Epithelial cell of esophagus (primary cell): ENCODE measurements around the gene MEF2A.
"Not testable (repeated sequence)": the region's sequence is repeated elsewhere in the genome, so short reads cannot be mapped to it uniquely, and the experiment has no call there.

Source experiments
- DNase-seq: peaks from one replicate; pipeline ENCODE4 v3.0.0; 2010; ENCODE audit warnings: low read depth
- H3K4me3 ChIP-seq: 2 replicates; pipeline ENCODE4 v1.5.1; 2011; ENCODE audit warnings: mild to moderate bottlenecking, low read length, control low read depth
- TF ChIP-seq, protein P1 (sequence below): IDR thresholded peaks from 2 replicates; pipeline ENCODE4 v1.5.1; 2011; ENCODE audit warnings: low read depth, mild to moderate bottlenecking, low read length, control low read depth, inconsistent platforms; ENCODE audit not compliant: insufficient read depth; ENCODE audit errors: missing control alignments

MEF2A gene

DNA sequence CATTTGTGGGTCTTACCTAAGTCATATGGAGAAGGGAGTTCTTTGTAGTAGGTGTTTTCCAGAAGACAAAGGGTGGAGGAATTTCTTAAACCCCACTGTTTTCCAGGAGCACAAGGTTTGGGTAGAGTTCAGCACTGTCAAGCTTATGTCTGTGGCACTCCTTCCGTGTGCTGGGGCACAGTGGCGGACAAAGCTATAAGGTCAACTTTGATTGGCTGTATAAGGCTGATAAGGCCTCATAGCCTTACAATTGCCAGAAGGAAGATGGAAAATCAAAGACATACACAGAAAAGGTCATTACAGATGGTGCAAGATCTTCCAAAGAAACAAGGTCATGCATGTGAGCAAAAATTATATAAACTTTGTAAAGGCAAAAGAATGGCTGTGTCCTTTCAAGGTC is 170.9 kb downstream of the MEF2A start:
- no peak overlapping the region for H3K4me3 ChIP-seq
- TF ChIP-seq, protein P1, sequence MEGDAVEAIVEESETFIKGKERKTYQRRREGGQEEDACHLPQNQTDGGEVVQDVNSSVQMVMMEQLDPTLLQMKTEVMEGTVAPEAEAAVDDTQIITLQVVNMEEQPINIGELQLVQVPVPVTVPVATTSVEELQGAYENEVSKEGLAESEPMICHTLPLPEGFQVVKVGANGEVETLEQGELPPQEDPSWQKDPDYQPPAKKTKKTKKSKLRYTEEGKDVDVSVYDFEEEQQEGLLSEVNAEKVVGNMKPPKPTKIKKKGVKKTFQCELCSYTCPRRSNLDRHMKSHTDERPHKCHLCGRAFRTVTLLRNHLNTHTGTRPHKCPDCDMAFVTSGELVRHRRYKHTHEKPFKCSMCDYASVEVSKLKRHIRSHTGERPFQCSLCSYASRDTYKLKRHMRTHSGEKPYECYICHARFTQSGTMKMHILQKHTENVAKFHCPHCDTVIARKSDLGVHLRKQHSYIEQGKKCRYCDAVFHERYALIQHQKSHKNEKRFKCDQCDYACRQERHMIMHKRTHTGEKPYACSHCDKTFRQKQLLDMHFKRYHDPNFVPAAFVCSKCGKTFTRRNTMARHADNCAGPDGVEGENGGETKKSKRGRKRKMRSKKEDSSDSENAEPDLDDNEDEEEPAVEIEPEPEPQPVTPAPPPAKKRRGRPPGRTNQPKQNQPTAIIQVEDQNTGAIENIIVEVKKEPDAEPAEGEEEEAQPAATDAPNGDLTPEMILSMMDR = no peak
- no peak for DNase-seq

DNA sequence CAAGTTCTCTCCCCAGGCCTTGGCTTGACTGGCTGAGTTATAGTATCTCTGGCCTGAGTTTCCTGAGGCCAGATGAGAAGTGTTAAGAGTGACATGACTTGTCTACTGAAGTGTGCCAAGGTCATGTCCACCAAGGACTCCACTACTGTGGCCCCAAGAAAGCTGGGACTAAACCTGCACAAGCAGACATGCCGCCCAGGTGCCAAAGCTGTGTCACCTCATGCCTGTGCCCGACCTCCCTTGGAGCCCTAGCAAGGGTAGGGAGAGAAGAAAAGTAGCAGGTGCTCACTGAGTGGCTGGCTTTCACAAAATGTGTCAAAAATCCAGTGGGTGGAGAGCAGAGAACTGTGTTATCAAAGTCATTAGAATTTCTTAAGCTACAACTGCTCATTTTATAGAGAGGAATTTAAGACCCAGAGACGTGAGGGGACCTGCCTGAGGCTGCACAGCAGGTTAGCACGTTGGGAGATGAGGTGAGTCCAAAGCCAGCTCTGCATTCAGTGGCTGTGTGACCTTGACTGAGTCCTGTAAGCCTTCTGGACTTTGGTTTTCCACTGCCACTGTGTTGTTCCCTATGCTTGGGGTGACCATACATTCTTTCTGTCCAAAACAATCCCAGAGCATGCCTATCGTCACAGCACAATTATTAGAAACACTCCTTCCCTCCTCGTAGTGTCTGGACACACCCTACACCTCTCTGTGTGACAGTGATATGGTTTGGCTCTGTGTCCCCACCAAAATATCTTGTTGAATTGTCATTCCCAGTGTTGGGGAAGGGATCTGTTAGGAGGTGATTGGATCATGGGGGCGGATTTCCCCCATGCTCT is 172.4 kb downstream of the MEF2A start:
- DNase-seq = no peak
- TF ChIP-seq, protein P1 = no peak
- H3K4me3 ChIP-seq = no peak overlapping the region

DNA sequence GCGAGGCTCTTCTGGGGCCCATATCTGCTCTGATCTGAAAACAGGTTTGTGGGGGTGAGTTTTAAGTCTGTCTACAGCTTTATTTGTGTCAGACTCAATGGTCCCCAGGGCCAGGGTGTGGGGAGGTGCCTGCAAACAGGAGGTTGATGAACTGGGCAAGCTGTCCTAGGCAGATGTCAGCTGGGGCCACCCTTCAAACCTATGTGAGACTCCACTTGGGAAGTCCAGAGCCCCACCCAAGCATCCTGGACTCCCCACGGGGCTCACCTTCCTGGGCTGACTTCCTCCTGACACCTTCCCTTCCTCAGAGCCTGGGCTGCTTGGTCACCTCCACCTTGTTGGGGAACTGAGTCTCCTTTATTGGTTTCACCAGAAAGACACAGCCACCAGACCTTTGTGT is 176.1 kb downstream of the MEF2A start:
- TF ChIP-seq, protein P1 = no peak
- no peak for DNase-seq
- no peak overlapping the region for H3K4me3 ChIP-seq

DNA sequence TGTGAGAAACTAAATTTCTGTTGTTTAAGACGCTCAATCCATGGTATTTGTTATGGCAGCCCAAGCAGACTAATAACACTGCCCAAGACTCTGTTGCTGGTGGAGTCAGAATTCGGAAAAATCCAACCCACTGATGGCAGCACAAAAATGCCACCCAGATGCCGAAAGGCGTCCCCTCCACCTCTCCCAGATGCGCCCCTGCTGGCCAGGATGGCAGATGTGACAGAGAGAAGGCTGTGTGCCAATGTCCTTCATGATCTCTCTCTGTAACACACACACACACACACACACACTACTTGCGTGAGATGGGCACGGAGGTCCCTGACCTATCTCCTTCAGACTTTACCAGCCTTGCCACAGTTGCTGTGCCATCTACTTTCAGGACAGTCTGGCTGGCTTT is 178.4 kb downstream of the MEF2A start:
- DNase-seq = no peak
- H3K4me3 ChIP-seq = no peak overlapping the region
- TF ChIP-seq, protein P1 = no peak

GRCh38 chr15:99745370-99746086 is 179.7 kb downstream of the MEF2A start:
- H3K4me3 ChIP-seq = no peak overlapping the region
- DNase-seq = no peak
- TF ChIP-seq, protein P1 = no peak

DNA sequence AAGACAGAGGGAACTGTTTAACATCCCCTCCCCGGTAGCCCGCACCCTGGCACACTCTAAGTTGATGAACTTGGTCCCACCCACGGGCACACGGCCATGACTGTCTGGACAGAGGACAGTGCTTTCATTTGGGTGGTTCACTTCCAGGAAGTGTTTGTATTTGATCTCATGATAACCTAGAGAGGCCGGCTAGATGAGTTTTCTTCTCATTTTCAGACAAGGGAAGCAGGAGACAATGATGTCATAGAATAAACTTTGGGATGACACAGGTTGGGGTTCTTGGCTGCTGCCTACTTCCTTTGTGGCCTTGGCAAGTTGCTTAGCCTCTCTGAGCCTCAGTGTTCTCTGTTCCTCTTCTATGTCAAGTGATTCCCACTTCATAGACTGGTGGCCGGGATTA is 183.6 kb downstream of the MEF2A start:
- H3K4me3 ChIP-seq = no peak overlapping the region
- TF ChIP-seq, protein P1 = no peak
- peak; percentile 47 for DNase-seq

DNA sequence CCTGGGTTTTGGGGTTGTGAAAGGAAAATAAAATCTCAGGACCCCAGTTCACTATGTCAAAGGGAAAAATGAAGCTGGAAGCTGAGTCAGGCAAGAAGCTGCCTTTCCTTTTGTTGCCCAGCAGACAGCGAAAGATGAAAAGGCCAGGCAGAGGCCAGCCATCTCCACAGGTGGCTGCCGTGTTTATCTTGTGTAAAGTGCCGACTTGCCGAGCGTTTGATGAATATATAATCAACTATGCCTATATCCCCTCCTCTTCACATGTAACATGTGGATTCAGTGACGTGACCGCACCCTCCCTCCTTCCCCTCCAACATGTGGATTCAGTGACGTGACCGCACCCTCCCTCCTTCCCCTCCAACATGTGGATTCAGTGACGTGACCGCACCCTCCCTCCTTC is 184.5 kb downstream of the MEF2A start:
- DNase-seq = not testable (repeated sequence)

More for the DNA sequence above, 184.5 kb downstream of the MEF2A start:
- H3K4me3 ChIP-seq = not testable (repeated sequence)
